Astrocyte (in vitro differentiated cells and primary cell): Measurements from ENCODE around the gene CREB1. TPM values are rescaled to one million over a fixed set of nuclear protein-coding genes. Genes with fewer than 3 reads are reported as not detected.

Source experiments
- DNase-seq: peaks from one replicate; pipeline ENCODE4 v3.0.0-alpha.2; 2010; ENCODE audit warnings: low read depth
- FAIRE-seq: peaks from 2 replicates; lab custom pipeline; 2011; peaks lifted over from hg19 to GRCh38; lab: Jason Lieb, UNC
- H2AFZ ChIP-seq: 2 replicates; pipeline ENCODE4 v1.6.0; 2012; ENCODE audit warnings: low read depth, low read length, inconsistent platforms
- H3K27ac ChIP-seq: 2 replicates; pipeline ENCODE4 v1.5.1; 2011; ENCODE audit warnings: low read depth, low read length, inconsistent platforms
- H3K27me3 ChIP-seq: 2 replicates; pipeline ENCODE4 v1.6.0; 2011; ENCODE audit warnings: low read length, inconsistent platforms; ENCODE audit not compliant: insufficient read depth
- H3K36me3 ChIP-seq: 2 replicates; pipeline ENCODE4 v1.5.1; 2011; ENCODE audit warnings: low read length, inconsistent platforms; ENCODE audit not compliant: insufficient read depth
- H3K4me1 ChIP-seq: 2 replicates; pipeline ENCODE4 v1.5.1; 2011; ENCODE audit warnings: low read length, inconsistent platforms; ENCODE audit not compliant: insufficient read depth
- H3K4me2 ChIP-seq: 2 replicates; pipeline ENCODE4 v1.6.0; 2012; ENCODE audit warnings: low read length, inconsistent platforms
- H3K4me3 ChIP-seq: 2 replicates; pipeline ENCODE4 v1.5.1; 2011; ENCODE audit warnings: low read depth, mild to moderate bottlenecking, low read length, inconsistent platforms; ENCODE audit not compliant: insufficient read depth
- H3K79me2 ChIP-seq: 2 replicates; pipeline ENCODE4 v1.6.0; 2012; ENCODE audit warnings: mild to moderate bottlenecking, low read length, inconsistent platforms; ENCODE audit not compliant: insufficient read depth
- H3K9ac ChIP-seq: 2 replicates; pipeline ENCODE4 v1.6.0; 2012; ENCODE audit warnings: mild to moderate bottlenecking, low read length, inconsistent platforms
- H3K9me3 ChIP-seq: 2 replicates; pipeline ENCODE4 v1.5.1; 2012; ENCODE audit warnings: low read depth, mild to moderate bottlenecking, low read length, inconsistent platforms; ENCODE audit not compliant: insufficient read depth
- H4K20me1 ChIP-seq: 2 replicates; pipeline ENCODE4 v1.6.0; 2012; ENCODE audit warnings: low read length, inconsistent platforms; ENCODE audit not compliant: insufficient read depth
- H3K27ac Mint-ChIP-seq: one replicate; pipeline ENCODE4 v1.8.0; 2021; ENCODE audit warnings: mild to moderate bottlenecking, mixed read lengths; ENCODE audit not compliant: unreplicated experiment
- H3K27me3 Mint-ChIP-seq: one replicate; pipeline ENCODE4 v1.8.0; 2021; ENCODE audit warnings: low read depth, mixed read lengths; ENCODE audit not compliant: unreplicated experiment
- H3K36me3 Mint-ChIP-seq: one replicate; pipeline ENCODE4 v1.8.0; 2021; ENCODE audit warnings: low read depth, mixed read lengths; ENCODE audit not compliant: unreplicated experiment
- H3K4me1 Mint-ChIP-seq: one replicate; pipeline ENCODE4 v1.8.0; 2021; ENCODE audit warnings: low read depth, mixed read lengths; ENCODE audit not compliant: unreplicated experiment
- H3K4me3 Mint-ChIP-seq: one replicate; pipeline ENCODE4 v1.8.0; 2021; ENCODE audit warnings: mild to moderate bottlenecking, moderate library complexity, mixed read lengths; ENCODE audit not compliant: unreplicated experiment
- H3K9me3 Mint-ChIP-seq: one replicate; pipeline ENCODE4 v1.8.0; 2021; ENCODE audit warnings: mild to moderate bottlenecking, mixed read lengths; ENCODE audit not compliant: unreplicated experiment
- EZH2 ChIP-seq: IDR thresholded peaks from 2 replicates; pipeline ENCODE4 v1.6.1; 2012; ENCODE audit warnings: mild to moderate bottlenecking, low read length, inconsistent platforms; ENCODE audit not compliant: insufficient read depth
- total RNA-seq: library from RNA; stranded (reverse); gene quantifications from 2 replicates; pipeline ENCODE4 v1.2.1, GENCODE V29; 2021
- TF ChIP-seq, protein P1 (sequence below): IDR thresholded peaks from 2 replicates; pipeline ENCODE4 v1.5.1; 2011; ENCODE audit warnings: low read depth, mild to moderate bottlenecking, inconsistent platforms, low read length, moderate library complexity; ENCODE audit not compliant: insufficient read depth

The CREB1 gene
- total RNA-seq, 1 donor from 2014 or later: 63.3 TPM

DNA sequence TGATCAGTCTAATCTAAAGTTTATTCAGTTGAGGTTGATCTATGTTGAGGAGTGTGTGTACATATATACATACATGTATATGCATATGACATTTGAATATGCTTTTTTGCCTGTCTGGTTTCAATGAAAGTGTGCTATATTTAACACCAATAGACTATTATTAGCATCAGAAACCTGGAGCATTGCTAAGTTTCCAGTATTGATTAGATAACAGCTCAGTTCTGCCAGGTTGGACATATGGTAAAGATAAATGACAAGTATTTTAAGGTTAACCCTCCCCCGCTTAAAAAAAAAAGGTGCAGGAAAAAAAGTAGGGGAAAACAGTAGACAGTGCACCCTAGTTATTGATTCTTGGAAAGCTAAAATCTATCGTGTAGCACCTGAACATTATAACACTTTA is 19.4 kb downstream of the CREB1 start:
- H3K4me2 ChIP-seq: no peak overlapping the region
- H3K36me3 ChIP-seq: no peaks in the 10 kb centered on the region
- peaks cover 29% of the 10 kb centered on the region for H3K4me1 Mint-ChIP-seq
- FAIRE-seq (no peak), DNase-seq (no peak)
- no peak overlapping the region for H3K4me3 ChIP-seq
- H3K27me3 ChIP-seq: no peaks in the 10 kb centered on the region
- H3K9me3 Mint-ChIP-seq: no peaks in the 10 kb centered on the region
- peaks cover 17% of the 10 kb centered on the region for H4K20me1 ChIP-seq
- H3K27ac Mint-ChIP-seq: no peak overlapping the region
- H3K79me2 ChIP-seq: peaks cover 94% of the 10 kb centered on the region
- H3K36me3 Mint-ChIP-seq: peaks cover 3% of the 10 kb centered on the region
- no peaks in the 10 kb centered on the region for H3K9me3 ChIP-seq
- TF ChIP-seq EZH2: no peak
- TF ChIP-seq, protein P1, sequence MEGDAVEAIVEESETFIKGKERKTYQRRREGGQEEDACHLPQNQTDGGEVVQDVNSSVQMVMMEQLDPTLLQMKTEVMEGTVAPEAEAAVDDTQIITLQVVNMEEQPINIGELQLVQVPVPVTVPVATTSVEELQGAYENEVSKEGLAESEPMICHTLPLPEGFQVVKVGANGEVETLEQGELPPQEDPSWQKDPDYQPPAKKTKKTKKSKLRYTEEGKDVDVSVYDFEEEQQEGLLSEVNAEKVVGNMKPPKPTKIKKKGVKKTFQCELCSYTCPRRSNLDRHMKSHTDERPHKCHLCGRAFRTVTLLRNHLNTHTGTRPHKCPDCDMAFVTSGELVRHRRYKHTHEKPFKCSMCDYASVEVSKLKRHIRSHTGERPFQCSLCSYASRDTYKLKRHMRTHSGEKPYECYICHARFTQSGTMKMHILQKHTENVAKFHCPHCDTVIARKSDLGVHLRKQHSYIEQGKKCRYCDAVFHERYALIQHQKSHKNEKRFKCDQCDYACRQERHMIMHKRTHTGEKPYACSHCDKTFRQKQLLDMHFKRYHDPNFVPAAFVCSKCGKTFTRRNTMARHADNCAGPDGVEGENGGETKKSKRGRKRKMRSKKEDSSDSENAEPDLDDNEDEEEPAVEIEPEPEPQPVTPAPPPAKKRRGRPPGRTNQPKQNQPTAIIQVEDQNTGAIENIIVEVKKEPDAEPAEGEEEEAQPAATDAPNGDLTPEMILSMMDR: no peak
- peaks cover 14% of the 10 kb centered on the region for H3K4me1 ChIP-seq
- H3K27me3 Mint-ChIP-seq: no peaks in the 10 kb centered on the region
- no peak overlapping the region for H3K4me3 Mint-ChIP-seq
- H3K9ac ChIP-seq: peak overlapping the region; percentile 31
- peak overlapping the region; percentile 60 for H3K27ac ChIP-seq
- no peak overlapping the region for H2AFZ ChIP-seq

DNA sequence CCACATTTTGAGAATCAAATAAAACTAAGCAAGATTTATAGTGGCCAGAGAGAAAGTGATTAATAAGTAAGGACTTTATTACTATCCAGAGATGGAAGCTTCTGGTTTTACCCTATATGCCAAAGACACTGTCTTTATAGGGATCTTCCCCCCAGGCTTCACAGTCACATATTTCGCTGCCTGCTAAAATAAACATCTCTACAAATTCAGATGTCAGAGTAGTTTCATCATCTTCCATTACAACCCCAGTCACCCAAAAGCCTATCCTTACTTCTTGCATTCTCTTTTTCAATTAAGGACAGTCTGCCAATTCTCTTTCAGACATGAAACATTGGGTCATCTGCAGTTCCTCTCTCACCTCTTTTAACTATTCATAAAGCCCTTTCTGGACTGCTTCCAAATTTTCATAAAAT is 28.3 kb downstream of the CREB1 start:
- Histone ChIP-seq H3K27ac (no peak overlapping the region), H3K9ac (no peak overlapping the region), H4K20me1 (peaks cover 8% of the 10 kb centered on the region), H3K4me3 (no peak overlapping the region), H3K9me3 (no peaks in the 10 kb centered on the region), H3K79me2 (peaks cover 31% of the 10 kb centered on the region), H3K36me3 (peaks cover 11% of the 10 kb centered on the region), H3K27me3 (no peaks in the 10 kb centered on the region), H3K4me1 (peaks cover 9% of the 10 kb centered on the region), H3K4me2 (peak overlapping the region; percentile 5), H2AFZ (no peak overlapping the region)
- Mint-ChIP-seq H3K4me3 (no peak overlapping the region), H3K27ac (peak overlapping the region; percentile 73), H3K4me1 (peaks cover 36% of the 10 kb centered on the region), H3K27me3 (no peaks in the 10 kb centered on the region), H3K36me3 (peaks cover 11% of the 10 kb centered on the region), H3K9me3 (no peaks in the 10 kb centered on the region)
- no peak for TF ChIP-seq EZH2
- TF ChIP-seq, protein P1: no peak
- FAIRE-seq (peak; percentile 84), DNase-seq (peak; percentile 61)

- peaks cover 11% of the 10 kb centered on the region for H3K36me3 ChIP-seq
- no peak overlapping the region for H3K9ac ChIP-seq
- no peak for TF ChIP-seq EZH2
- TF ChIP-seq, protein P1: no peak
These were observed 31.8 kb downstream of the CREB1 start for GRCh38 chr2:207561386-207562080.

More at GRCh38 chr2:207561386-207562080, 31.8 kb downstream of the CREB1 start:
- Mint-ChIP-seq H3K27ac (peak overlapping the region; percentile 98), H3K27me3 (no peaks in the 10 kb centered on the region), H3K36me3 (peaks cover 9% of the 10 kb centered on the region), H3K9me3 (no peaks in the 10 kb centered on the region), H3K4me1 (peaks cover 30% of the 10 kb centered on the region), H3K4me3 (peak overlapping the region; percentile 65)
- Histone ChIP-seq H3K27me3 (no peaks in the 10 kb centered on the region), H3K27ac (peak overlapping the region; percentile 21), H3K4me3 (no peak overlapping the region), H4K20me1 (peaks cover 4% of the 10 kb centered on the region), H2AFZ (no peak overlapping the region), H3K79me2 (peaks cover 5% of the 10 kb centered on the region), H3K4me1 (peaks cover 9% of the 10 kb centered on the region), H3K4me2 (peak overlapping the region; percentile 34), H3K9me3 (no peaks in the 10 kb centered on the region)
- FAIRE-seq (no peak), DNase-seq (peak; percentile 69)
